GOT3 (cell line): Measurements from ENCODE around the gene ZNF546.

Source experiments
- DNase-seq: peaks from one replicate; lab custom pipeline; 2025; ENCODE audit warnings: mixed read lengths; lab: John Stamatoyannopoulos, UW

ZNF546 gene

GRCh38 chr19:40055832-40056504 lies 59.1 kb downstream of the ZNF546 start, which contains the start of gene ZNF780B:
ZNF780B (minus strand) TSS chr19:40056231; CDS start chr19:40050332, 5,899 bp downstream.
- DNase-seq: no peak

GRCh38 chr19:40056505-40056904 lies 59.6 kb downstream of the ZNF546 start:
- no peak for DNase-seq

GRCh38 chr19:40057166-40057565 lies 60.3 kb downstream of the ZNF546 start:
- DNase-seq: no peak

GRCh38 chr19:40059624-40060023 lies 62.8 kb downstream of the ZNF546 start:
- no peak for DNase-seq

- no peak for DNase-seq
Measured at GRCh38 chr19:40070058-40070457, 73.2 kb downstream of the ZNF546 start.
